Testis (tissue), 3 donors: Measurements from ENCODE around the gene REEP3. TPM values are rescaled to one million over a fixed set of nuclear protein-coding genes. Genes with fewer than 3 reads are reported as not detected.

Source experiments
- DNase-seq: peaks from one replicate; pipeline ENCODE4 v3.0.0-alpha.2; 2019
- H3K27ac ChIP-seq, 2 donors: fragments of 200-600 bp; sonication (generic); one replicate each; pipeline ENCODE4 v1.5.1; 2019
- H3K27me3 ChIP-seq: fragments of 200-600 bp; sonication (generic); one replicate; pipeline ENCODE4 v1.5.1; 2019
- H3K36me3 ChIP-seq: fragments of 200-600 bp; sonication (generic); one replicate; pipeline ENCODE4 v1.5.1; 2017; ENCODE audit warnings: low read depth; ENCODE audit errors: missing control alignments
- H3K4me1 ChIP-seq: fragments of 200-600 bp; sonication (generic); one replicate; pipeline ENCODE4 v1.5.1; 2019
- H3K4me3 ChIP-seq, 2 donors: fragments of 200-600 bp; sonication (generic); one replicate each; pipeline ENCODE4 v1.5.1; 2017 to 2019
- H3K9me3 ChIP-seq: fragments of 200-600 bp; sonication (generic); one replicate; pipeline ENCODE4 v1.5.1; 2017
- POLR2A ChIP-seq: fragments of 450-650 bp; IDR thresholded peaks from one replicate; pipeline ENCODE4 v1.6.1; 2017; ENCODE audit warnings: antibody characterized with exemption, mild to moderate bottlenecking, moderate library complexity
- WGBS, 2 donors: methylation state at CpG; one replicate each; pipeline ENCODE4 v1.1.5; 2018; 5-methylcytosine and 5-hydroxymethylcytosine counted together
- intact Hi-C: fragments of 100-400 bp; cut with DNase I; formaldehyde crosslinking; loops from one replicate; pipeline ENCODE4 v1.15.1; 2023; ENCODE audit warnings: low total_unique reads
- polyA plus RNA-seq: library from polyadenylated mRNA; stranded (reverse); fragments of 350-450 nt; fragmentation: Illumina TruSeq; extraction: RNeasy Lipid Tissue Mini Kit (QIAGEN cat#74804); gene quantifications from one replicate; pipeline ENCODE4 v1.2.3, GENCODE V29; 2014; ENCODE audit warnings: low read depth, low replicate concordance; ENCODE audit not compliant: insufficient read depth
- total RNA-seq, 2 donors: library from RNA; depleted of rRNA; stranded (reverse); fragments of >200 nt; gene quantifications; one replicate each; pipeline ENCODE4 v1.2.3, GENCODE V29; 2016
- TF ChIP-seq, protein P1 (sequence below), 3 experiments: fragments of 450-650 bp in 2 of 3; fragments of 200-600 bp in 1 of 3; sonication (generic) in 1 of 3; IDR thresholded peaks; one replicate each; pipeline ENCODE4 v1.5.1; 2016 to 2019; ENCODE audit warnings: antibody characterized with exemption in 3 of 3, mild to moderate bottlenecking in 2 of 3, moderate library complexity in 1 of 3

REEP3 gene
- total and polyA plus RNA-seq, 3 donors from 2014 or later, result 18.4 to 45.2 (median 20.3) TPM

- TF ChIP-seq, protein P1, sequence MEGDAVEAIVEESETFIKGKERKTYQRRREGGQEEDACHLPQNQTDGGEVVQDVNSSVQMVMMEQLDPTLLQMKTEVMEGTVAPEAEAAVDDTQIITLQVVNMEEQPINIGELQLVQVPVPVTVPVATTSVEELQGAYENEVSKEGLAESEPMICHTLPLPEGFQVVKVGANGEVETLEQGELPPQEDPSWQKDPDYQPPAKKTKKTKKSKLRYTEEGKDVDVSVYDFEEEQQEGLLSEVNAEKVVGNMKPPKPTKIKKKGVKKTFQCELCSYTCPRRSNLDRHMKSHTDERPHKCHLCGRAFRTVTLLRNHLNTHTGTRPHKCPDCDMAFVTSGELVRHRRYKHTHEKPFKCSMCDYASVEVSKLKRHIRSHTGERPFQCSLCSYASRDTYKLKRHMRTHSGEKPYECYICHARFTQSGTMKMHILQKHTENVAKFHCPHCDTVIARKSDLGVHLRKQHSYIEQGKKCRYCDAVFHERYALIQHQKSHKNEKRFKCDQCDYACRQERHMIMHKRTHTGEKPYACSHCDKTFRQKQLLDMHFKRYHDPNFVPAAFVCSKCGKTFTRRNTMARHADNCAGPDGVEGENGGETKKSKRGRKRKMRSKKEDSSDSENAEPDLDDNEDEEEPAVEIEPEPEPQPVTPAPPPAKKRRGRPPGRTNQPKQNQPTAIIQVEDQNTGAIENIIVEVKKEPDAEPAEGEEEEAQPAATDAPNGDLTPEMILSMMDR (IDR thresholded peaks at IDR 0.05), result no peak
- no peak for TF ChIP-seq POLR2A
- Histone ChIP-seq H3K36me3 (no peaks in the 10 kb centered on the region), H3K4me3 (no peak overlapping the region), H3K9me3 (no peaks in the 10 kb centered on the region), H3K4me1 (no peaks in the 10 kb centered on the region), H3K27me3 (no peaks in the 10 kb centered on the region), H3K27ac (no peak overlapping the region)
- 85 to 91% methylated on average over 5 of the region's 5 CpGs for WGBS, 2 donors
- intact Hi-C loops, result no loop called here
- no peak for DNase-seq
Measured at GRCh38 chr10:63637901-63638327, 116.7 kb downstream of the REEP3 start.

DNA sequence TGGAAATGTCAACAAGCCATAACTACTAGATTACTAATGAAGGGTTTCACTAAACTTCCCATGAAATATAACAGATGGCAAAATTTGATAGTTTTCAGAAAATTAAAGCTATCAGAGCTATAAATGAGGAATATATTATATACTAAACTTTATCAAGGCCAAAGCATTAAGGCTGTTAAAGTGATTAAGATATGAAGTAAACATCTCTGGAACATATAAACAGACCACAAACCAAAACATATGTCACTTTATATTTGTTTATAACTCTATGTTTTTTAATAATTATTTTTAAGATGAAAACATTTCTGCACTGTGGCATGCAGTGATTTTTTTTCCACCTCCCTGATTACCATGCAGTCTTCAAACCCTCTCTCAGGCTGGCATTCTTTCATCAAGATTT lies 120.2 kb downstream of the REEP3 start:
- DNase-seq, result no peak
- H3K27ac ChIP-seq, result no peak overlapping the region
- TF ChIP-seq, protein P1 (IDR thresholded peaks at IDR 0.05), result no peak
- TF ChIP-seq POLR2A, result no peak
- H3K27me3 ChIP-seq, result no peaks in the 10 kb centered on the region
- H3K9me3 ChIP-seq, result no peaks in the 10 kb centered on the region
- intact Hi-C loops, result no loop called here
- no peak overlapping the region for H3K4me3 ChIP-seq
- no peaks in the 10 kb centered on the region for H3K4me1 ChIP-seq
- H3K36me3 ChIP-seq, result no peaks in the 10 kb centered on the region

- TF ChIP-seq POLR2A, result no peak
- TF ChIP-seq, protein P1 (IDR thresholded peaks at IDR 0.05), result no peak
- Histone ChIP-seq H3K4me1 (no peaks in the 10 kb centered on the region), H3K36me3 (no peaks in the 10 kb centered on the region), H3K27ac (no peak overlapping the region), H3K9me3 (no peaks in the 10 kb centered on the region), H3K4me3 (no peak overlapping the region), H3K27me3 (no peaks in the 10 kb centered on the region)
- 85 to 91% methylated on average over 5 of the region's 5 CpGs for WGBS, 2 donors
- intact Hi-C loops, result no loop called here
- DNase-seq, result no peak
Measured at GRCh38 chr10:63641799-63642198, 120.6 kb downstream of the REEP3 start.

DNA sequence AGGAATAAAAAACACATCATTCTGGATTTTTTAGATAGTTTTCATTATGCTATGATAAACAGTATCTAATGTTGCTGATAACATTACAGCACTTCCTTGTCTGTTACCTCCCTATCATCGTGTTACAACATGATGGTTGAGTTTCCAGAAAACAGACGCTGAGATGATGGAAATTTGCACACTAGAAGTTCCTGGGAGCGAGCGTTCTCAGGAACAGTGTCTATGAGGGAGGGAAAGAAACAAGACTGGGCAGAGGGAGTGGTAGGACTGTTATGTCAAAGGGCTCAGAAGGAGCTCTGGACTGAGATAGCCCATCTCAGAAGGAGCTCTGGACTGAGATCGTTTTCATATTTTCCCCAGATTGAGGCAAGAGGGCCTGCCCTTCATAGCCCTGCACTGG lies 121.6 kb downstream of the REEP3 start:
- 77 to 81% methylated on average over 5 of the region's 5 CpGs for WGBS, 2 donors
- Histone ChIP-seq H3K4me1 (no peaks in the 10 kb centered on the region), H3K27me3 (no peaks in the 10 kb centered on the region), H3K9me3 (no peaks in the 10 kb centered on the region), H3K36me3 (no peaks in the 10 kb centered on the region), H3K27ac (no peak overlapping the region), H3K4me3 (no peak overlapping the region)
- intact Hi-C loops, result no loop called here
- DNase-seq, result no peak
- TF ChIP-seq, protein P1 (IDR thresholded peaks at IDR 0.05), result no peak
- no peak for TF ChIP-seq POLR2A

- no peaks in the 10 kb centered on the region for H3K36me3 ChIP-seq
- TF ChIP-seq, protein P1 (IDR thresholded peaks at IDR 0.05), result no peak
- no peak for TF ChIP-seq POLR2A
- no peak for DNase-seq
- no peak overlapping the region for H3K4me3 ChIP-seq
- H3K4me1 ChIP-seq, result no peaks in the 10 kb centered on the region
- H3K27me3 ChIP-seq, result no peaks in the 10 kb centered on the region
- no peaks in the 10 kb centered on the region for H3K9me3 ChIP-seq
- intact Hi-C loops, result no loop called here
- WGBS, 2 donors, result 67 to 85% methylated on average over 4 of the region's 4 CpGs
- H3K27ac ChIP-seq, result peak overlapping the region in 1 of 2 donors; percentile 39
Measured at GRCh38 chr10:63644418-63645142, 123.4 kb downstream of the REEP3 start.
